ENCODE results near the gene DSTN.

Gene DSTN

GRCh38 chr20:17555106-17555505 lies 14.8 kb upstream of the DSTN start:
- no peak for DNase-seq

- peak; percentile 64 for DNase-seq
Measured at GRCh38 chr20:17556837-17557674, 12.8 kb upstream of the DSTN start.

- DNase-seq: peak; percentile 16
Measured at GRCh38 chr20:17557675-17558006, 12.2 kb upstream of the DSTN start.

GRCh38 chr20:17558154-17558940 lies 11.5 kb upstream of the DSTN start:
- peak; percentile 11 for DNase-seq

- DNase-seq: no peak
Measured at GRCh38 chr20:17558941-17559304, 11.0 kb upstream of the DSTN start.

- DNase-seq: no peak
Measured at GRCh38 chr20:17559338-17559737, 10.5 kb upstream of the DSTN start.

- DNase-seq: no peak
Measured at GRCh38 chr20:17560344-17561074, 9.4 kb upstream of the DSTN start.

- no peak for DNase-seq
Measured at GRCh38 chr20:17562804-17563305, 7.0 kb upstream of the DSTN start.

- DNase-seq: no peak
Measured at GRCh38 chr20:17565169-17565845, 4.6 kb upstream of the DSTN start.

- no peak for DNase-seq
Measured at GRCh38 chr20:17566345-17566744, 3.5 kb upstream of the DSTN start.

GRCh38 chr20:17568045-17568788 lies 1.7 kb upstream of the DSTN start:
- no peak for DNase-seq

- DNase-seq: peak; percentile 69
Measured at GRCh38 chr20:17568972-17569521, 828 bp upstream of the DSTN start.

GRCh38 chr20:17570347-17571152 lies 675 bp downstream of the DSTN start:
- DNase-seq: peak; percentile 56

- no peak for DNase-seq
Measured at GRCh38 chr20:17571153-17571527, 1.3 kb downstream of the DSTN start.

- no peak for DNase-seq
Measured at GRCh38 chr20:17572034-17572638, 2.3 kb downstream of the DSTN start.

GRCh38 chr20:17573463-17573862 lies 3.6 kb downstream of the DSTN start:
- no peak for DNase-seq

GRCh38 chr20:17576215-17576614 lies 6.3 kb downstream of the DSTN start:
- DNase-seq: no peak

GRCh38 chr20:17579369-17580039 lies 9.6 kb downstream of the DSTN start:
- no peak for DNase-seq

- no peak for DNase-seq
Measured at GRCh38 chr20:17580895-17581294, 11.0 kb downstream of the DSTN start.

GRCh38 chr20:17583126-17583525 lies 13.3 kb downstream of the DSTN start:
- no peak for DNase-seq

Measured in NCI-H345 (cell line).